GM18511 (cell line): ENCODE data around the gene MFSD11.
"Not testable (repeated sequence)": the region's sequence is repeated elsewhere in the genome, so short reads cannot be mapped to it uniquely, and the experiment has no call there.

Experiments
- ATAC-seq: cut with Tn5 transposase; IDR thresholded peaks from one replicate; pipeline ENCODE4 v1.9.1; 2021; ENCODE audit warnings: mild to moderate bottlenecking, moderate library complexity; ENCODE audit not compliant: unreplicated experiment

Gene MFSD11

GRCh38 chr17:76792348-76792747 is 54.4 kb downstream of the MFSD11 start:
- ATAC-seq: no peak

- ATAC-seq: no peak
Measured at GRCh38 chr17:76793775-76794174, 55.9 kb downstream of the MFSD11 start.

GRCh38 chr17:76796081-76796480 is 58.2 kb downstream of the MFSD11 start:
- ATAC-seq: no peak

GRCh38 chr17:76797241-76797840 is 59.4 kb downstream of the MFSD11 start:
- no peak for ATAC-seq

GRCh38 chr17:76801706-76802105 is 63.8 kb downstream of the MFSD11 start:
- no peak for ATAC-seq

- no peak for ATAC-seq
Measured at GRCh38 chr17:76805319-76805718, 67.4 kb downstream of the MFSD11 start.

GRCh38 chr17:76806151-76806550 is 68.2 kb downstream of the MFSD11 start:
- not testable (repeated sequence) for ATAC-seq

GRCh38 chr17:76806767-76807166 is 68.8 kb downstream of the MFSD11 start:
- ATAC-seq: not testable (repeated sequence)

GRCh38 chr17:76808326-76808725 is 70.4 kb downstream of the MFSD11 start:
- ATAC-seq: no peak

- ATAC-seq: no peak
Measured at GRCh38 chr17:76810956-76811355, 73.0 kb downstream of the MFSD11 start.

GRCh38 chr17:76811834-76812233 is 73.9 kb downstream of the MFSD11 start:
- ATAC-seq: no peak

- ATAC-seq: no peak
Measured at GRCh38 chr17:76812263-76812662, 74.3 kb downstream of the MFSD11 start.

- no peak for ATAC-seq
Measured at GRCh38 chr17:76812968-76813367, 75.0 kb downstream of the MFSD11 start.

GRCh38 chr17:76815907-76816589 is 78.1 kb downstream of the MFSD11 start:
- not testable (repeated sequence) for ATAC-seq

- no peak for ATAC-seq
Measured at GRCh38 chr17:76816590-76817135, 78.7 kb downstream of the MFSD11 start.

GRCh38 chr17:76820039-76820438 is 82.1 kb downstream of the MFSD11 start:
- no peak for ATAC-seq

GRCh38 chr17:76820561-76820960 is 82.6 kb downstream of the MFSD11 start:
- no peak for ATAC-seq

- ATAC-seq: no peak
Measured at GRCh38 chr17:76822184-76822778, 84.4 kb downstream of the MFSD11 start.

GRCh38 chr17:76824093-76824492 is 86.2 kb downstream of the MFSD11 start:
- ATAC-seq: no peak

- no peak for ATAC-seq
Measured at GRCh38 chr17:76826330-76827068, 88.6 kb downstream of the MFSD11 start.

- ATAC-seq: no peak
Measured at GRCh38 chr17:76827736-76828135, 89.8 kb downstream of the MFSD11 start.
